ACC112 (cell line): Measurements from ENCODE around the gene SLC22A15.

ENCODE experiments used
- H2AFZ ChIP-seq: fragments of 200-600 bp; sonication (generic); one replicate; pipeline ENCODE4 v1.6.0; 2017; ENCODE audit warnings: antibody characterized with exemption, low read length; ENCODE audit not compliant: unreplicated experiment
- H3K27ac ChIP-seq: fragments of 200-600 bp; sonication (generic); 2 replicates; pipeline ENCODE4 v1.5.1; 2014; ENCODE audit warnings: low read depth, mild to moderate bottlenecking, antibody characterized with exemption, low read length, moderate library complexity
- H3K27me3 ChIP-seq: fragments of 200-600 bp; sonication (generic); 2 replicates; pipeline ENCODE4 v1.6.1; 2014; ENCODE audit warnings: mild to moderate bottlenecking, antibody characterized with exemption, low read length, moderate library complexity, mixed read lengths; ENCODE audit not compliant: insufficient read depth
- H3K36me3 ChIP-seq: fragments of 200-600 bp; sonication (generic); 2 replicates; pipeline ENCODE4 v1.6.1; 2016; ENCODE audit warnings: mild to moderate bottlenecking, antibody characterized with exemption, low read length, moderate library complexity, mixed read lengths; ENCODE audit not compliant: insufficient read depth
- H3K4me1 ChIP-seq: fragments of 200-600 bp; sonication (generic); one replicate; pipeline ENCODE4 v1.6.1; 2016; ENCODE audit warnings: low read length, mixed read lengths; ENCODE audit not compliant: insufficient read depth, unreplicated experiment, control insufficient read depth
- H3K4me3 ChIP-seq: fragments of 200-600 bp; sonication (generic); 2 replicates; pipeline ENCODE4 v1.5.1; 2014; ENCODE audit warnings: mild to moderate bottlenecking, low read depth, low read length
- H3K79me2 ChIP-seq: fragments of 200-600 bp; sonication (generic); one replicate; pipeline ENCODE4 v1.6.0; 2016; ENCODE audit warnings: low read length; ENCODE audit not compliant: control insufficient read depth, unreplicated experiment, insufficient read depth

Gene SLC22A15

GRCh38 chr1:116099379-116099778 lies 123.1 kb downstream of the SLC22A15 start:
- Histone ChIP-seq H2AFZ (no peak overlapping the region), H3K4me1 (no peaks in the 10 kb centered on the region), H3K79me2 (no peaks in the 10 kb centered on the region), H3K4me3 (no peak overlapping the region), H3K36me3 (peaks cover 10% of the 10 kb centered on the region; the same call in 1 of the 2 replicates), H3K27me3 (no peaks in the 10 kb centered on the region), H3K27ac (no peak overlapping the region)

GRCh38 chr1:116099919-116100318 lies 123.6 kb downstream of the SLC22A15 start:
- Histone ChIP-seq H3K36me3 (peaks cover 9% of the 10 kb centered on the region; the same call in 1 of the 2 replicates), H3K27ac (no peak overlapping the region), H3K4me1 (no peaks in the 10 kb centered on the region), H3K4me3 (no peak overlapping the region), H2AFZ (no peak overlapping the region), H3K27me3 (no peaks in the 10 kb centered on the region), H3K79me2 (no peaks in the 10 kb centered on the region)

GRCh38 chr1:116104667-116105066 lies 128.4 kb downstream of the SLC22A15 start:
- H3K4me3 ChIP-seq = no peak overlapping the region
- no peaks in the 10 kb centered on the region for H3K27me3 ChIP-seq
- no peaks in the 10 kb centered on the region for H3K36me3 ChIP-seq
- no peaks in the 10 kb centered on the region for H3K79me2 ChIP-seq
- H2AFZ ChIP-seq = no peak overlapping the region
- no peak overlapping the region for H3K27ac ChIP-seq
- H3K4me1 ChIP-seq = peaks cover 1% of the 10 kb centered on the region

GRCh38 chr1:116105996-116106395 lies 129.7 kb downstream of the SLC22A15 start:
- Histone ChIP-seq H3K27ac (no peak overlapping the region), H3K4me3 (no peak overlapping the region), H3K4me1 (peaks cover 8% of the 10 kb centered on the region), H2AFZ (no peak overlapping the region), H3K79me2 (no peaks in the 10 kb centered on the region), H3K36me3 (no peaks in the 10 kb centered on the region), H3K27me3 (no peaks in the 10 kb centered on the region)

GRCh38 chr1:116106646-116107045 lies 130.3 kb downstream of the SLC22A15 start:
- Histone ChIP-seq H3K27ac (no peak overlapping the region), H3K36me3 (no peaks in the 10 kb centered on the region), H3K4me3 (no peak overlapping the region), H3K79me2 (no peaks in the 10 kb centered on the region), H2AFZ (no peak overlapping the region), H3K27me3 (no peaks in the 10 kb centered on the region), H3K4me1 (peaks cover 8% of the 10 kb centered on the region)

GRCh38 chr1:116107371-116107770 lies 131.1 kb downstream of the SLC22A15 start:
- no peaks in the 10 kb centered on the region for H3K36me3 ChIP-seq
- H2AFZ ChIP-seq = no peak overlapping the region
- H3K27me3 ChIP-seq = no peaks in the 10 kb centered on the region
- H3K4me3 ChIP-seq = no peak overlapping the region
- peaks cover 8% of the 10 kb centered on the region for H3K4me1 ChIP-seq
- H3K79me2 ChIP-seq = no peaks in the 10 kb centered on the region
- H3K27ac ChIP-seq = no peak overlapping the region

GRCh38 chr1:116110567-116111523 lies 134.5 kb downstream of the SLC22A15 start, which contains the start of gene MAB21L3:
TSS of gene MAB21L3 (plus strand) at chr1:116111399. CDS start at chr1:116112616, 1,217 bp downstream.
- Histone ChIP-seq H3K4me3 (no peak within 1 kb of the TSS), H3K4me1 (peaks cover 19% of the 10 kb centered on the region), H3K27ac (no peak within 1 kb of the TSS), H3K79me2 (no peaks in the 10 kb centered on the region), H2AFZ (no peak within 1 kb of the TSS), H3K27me3 (no peaks in the 10 kb centered on the region), H3K36me3 (no peaks in the 10 kb centered on the region)

- no peaks in the 10 kb centered on the region for H3K27me3 ChIP-seq
- no peaks in the 10 kb centered on the region for H3K36me3 ChIP-seq
- no peaks in the 10 kb centered on the region for H3K79me2 ChIP-seq
- H2AFZ ChIP-seq = no peak overlapping the region
- H3K4me3 ChIP-seq = no peak overlapping the region
- H3K27ac ChIP-seq = no peak overlapping the region
- peaks cover 23% of the 10 kb centered on the region for H3K4me1 ChIP-seq
Observed at GRCh38 chr1:116111524-116112021, 135.3 kb downstream of the SLC22A15 start.

GRCh38 chr1:116112388-116113140 lies 136.3 kb downstream of the SLC22A15 start:
- no peak overlapping the region for H2AFZ ChIP-seq
- H3K27me3 ChIP-seq = no peaks in the 10 kb centered on the region
- peaks cover 23% of the 10 kb centered on the region for H3K4me1 ChIP-seq
- H3K36me3 ChIP-seq = no peaks in the 10 kb centered on the region
- H3K4me3 ChIP-seq = no peak overlapping the region
- no peaks in the 10 kb centered on the region for H3K79me2 ChIP-seq
- H3K27ac ChIP-seq = no peak overlapping the region

GRCh38 chr1:116113615-116114014 lies 137.3 kb downstream of the SLC22A15 start:
- H3K4me3 ChIP-seq = no peak overlapping the region
- H3K27me3 ChIP-seq = no peaks in the 10 kb centered on the region
- no peaks in the 10 kb centered on the region for H3K79me2 ChIP-seq
- H3K27ac ChIP-seq = no peak overlapping the region
- peaks cover 23% of the 10 kb centered on the region for H3K4me1 ChIP-seq
- H2AFZ ChIP-seq = no peak overlapping the region
- no peaks in the 10 kb centered on the region for H3K36me3 ChIP-seq
